Measurements from ENCODE around the gene PIM2.
A peak's percentile ranks its signal among the peaks of the same experiment; 100 is the strongest.

Gene PIM2

GRCh38 chrX:48919360-48919841 is 577 bp upstream of the PIM2 start:
- peaks cover 48% of the 10 kb centered on the region for H3K4me1 ChIP-seq (ENCODE audit: insufficient read depth, low read length, severe bottlenecking)
- H3K27ac ChIP-seq (ENCODE audit: low read depth, low read length, poor library complexity, severe bottlenecking), result peak overlapping the region; percentile 92
- no peaks in the 10 kb centered on the region for H3K9me3 ChIP-seq (ENCODE audit: low read length)
- H3K9ac ChIP-seq (ENCODE audit: low read length), result peak overlapping the region; percentile 56
- H3K36me3 ChIP-seq (ENCODE audit: insufficient read depth, low read length), result peaks cover 48% of the 10 kb centered on the region
- H3F3A ChIP-seq (ENCODE audit: insufficient read depth, low read length), result no peaks in the 10 kb centered on the region
- TF ChIP-seq, protein P1, sequence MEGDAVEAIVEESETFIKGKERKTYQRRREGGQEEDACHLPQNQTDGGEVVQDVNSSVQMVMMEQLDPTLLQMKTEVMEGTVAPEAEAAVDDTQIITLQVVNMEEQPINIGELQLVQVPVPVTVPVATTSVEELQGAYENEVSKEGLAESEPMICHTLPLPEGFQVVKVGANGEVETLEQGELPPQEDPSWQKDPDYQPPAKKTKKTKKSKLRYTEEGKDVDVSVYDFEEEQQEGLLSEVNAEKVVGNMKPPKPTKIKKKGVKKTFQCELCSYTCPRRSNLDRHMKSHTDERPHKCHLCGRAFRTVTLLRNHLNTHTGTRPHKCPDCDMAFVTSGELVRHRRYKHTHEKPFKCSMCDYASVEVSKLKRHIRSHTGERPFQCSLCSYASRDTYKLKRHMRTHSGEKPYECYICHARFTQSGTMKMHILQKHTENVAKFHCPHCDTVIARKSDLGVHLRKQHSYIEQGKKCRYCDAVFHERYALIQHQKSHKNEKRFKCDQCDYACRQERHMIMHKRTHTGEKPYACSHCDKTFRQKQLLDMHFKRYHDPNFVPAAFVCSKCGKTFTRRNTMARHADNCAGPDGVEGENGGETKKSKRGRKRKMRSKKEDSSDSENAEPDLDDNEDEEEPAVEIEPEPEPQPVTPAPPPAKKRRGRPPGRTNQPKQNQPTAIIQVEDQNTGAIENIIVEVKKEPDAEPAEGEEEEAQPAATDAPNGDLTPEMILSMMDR (IDR thresholded peaks at IDR 0.05; ENCODE audit: low read length), result no peak
- TF ChIP-seq EZH2 (IDR thresholded peaks at IDR 0.05; ENCODE audit: borderline replicate concordance, low read length), result no peak
- H3K4me2 ChIP-seq (ENCODE audit: low read length), result peak overlapping the region; percentile 62
- peak overlapping the region; percentile 43 for H3K4me3 ChIP-seq (ENCODE audit: low read depth, low read length, poor library complexity, severe bottlenecking)
- H3K9me2 ChIP-seq (ENCODE audit: low read depth, low read length), result no peaks in the 10 kb centered on the region
- H4K20me1 ChIP-seq (ENCODE audit: insufficient read depth, low read length), result no peaks in the 10 kb centered on the region
- H2AFZ ChIP-seq (ENCODE audit: low read length), result no peak overlapping the region
- no peaks in the 10 kb centered on the region for H3K27me3 ChIP-seq (ENCODE audit: insufficient read depth, low read length)
- H3K79me2 ChIP-seq (ENCODE audit: insufficient read depth, low read length), result peaks cover 15% of the 10 kb centered on the region; the same call in 1 of the 2 replicates

DNA sequence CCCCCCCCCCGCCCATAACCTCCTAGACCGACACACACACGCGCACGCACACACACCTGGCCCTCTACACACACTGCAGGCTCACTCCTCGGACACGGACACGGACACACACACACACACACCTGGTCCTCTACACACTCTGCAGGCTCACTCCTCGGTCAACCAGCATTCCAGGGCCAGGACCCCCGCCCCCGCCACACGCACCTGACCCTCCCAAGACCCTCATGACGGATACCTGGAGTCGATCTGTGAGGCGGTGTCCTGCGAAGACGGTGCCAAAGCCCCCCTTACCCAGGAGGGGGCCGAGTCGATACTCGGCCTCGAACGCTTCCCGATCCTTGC is 552 bp downstream of the PIM2 start:
- H3K9ac ChIP-seq (ENCODE audit: low read length), result peak overlapping the region; percentile 100
- H2AFZ ChIP-seq (ENCODE audit: low read length), result no peak overlapping the region
- H3K9me3 ChIP-seq (ENCODE audit: low read length), result no peaks in the 10 kb centered on the region
- H3K4me1 ChIP-seq (ENCODE audit: insufficient read depth, low read length, severe bottlenecking), result peaks cover 56% of the 10 kb centered on the region
- H3K9me2 ChIP-seq (ENCODE audit: low read depth, low read length), result no peaks in the 10 kb centered on the region
- H3K4me3 ChIP-seq (ENCODE audit: low read depth, low read length, poor library complexity, severe bottlenecking), result peak overlapping the region; percentile 99
- H3K27ac ChIP-seq (ENCODE audit: low read depth, low read length, poor library complexity, severe bottlenecking), result peak overlapping the region; percentile 93
- H3K27me3 ChIP-seq (ENCODE audit: insufficient read depth, low read length), result no peaks in the 10 kb centered on the region
- no peaks in the 10 kb centered on the region for H3F3A ChIP-seq (ENCODE audit: insufficient read depth, low read length)
- peaks cover 15% of the 10 kb centered on the region; the same call in 1 of the 2 replicates for H3K79me2 ChIP-seq (ENCODE audit: insufficient read depth, low read length)
- TF ChIP-seq EZH2 (IDR thresholded peaks at IDR 0.05; ENCODE audit: borderline replicate concordance, low read length), result no peak
- TF ChIP-seq, protein P1 (IDR thresholded peaks at IDR 0.05; ENCODE audit: low read length), result no peak
- H3K36me3 ChIP-seq (ENCODE audit: insufficient read depth, low read length), result peaks cover 59% of the 10 kb centered on the region
- H3K4me2 ChIP-seq (ENCODE audit: low read length), result peak overlapping the region; percentile 75
- no peaks in the 10 kb centered on the region for H4K20me1 ChIP-seq (ENCODE audit: insufficient read depth, low read length)

- H3K9me2 ChIP-seq (ENCODE audit: low read depth, low read length), result no peaks in the 10 kb centered on the region
- 0 out of 2 replicates have a peak, but pooled peaks cover 2% of the 10 kb centered on the region for H3F3A ChIP-seq (ENCODE audit: insufficient read depth, low read length)
- H3K27ac ChIP-seq (ENCODE audit: low read depth, low read length, poor library complexity, severe bottlenecking), result peak overlapping the region; percentile 93
- no peak overlapping the region for H2AFZ ChIP-seq (ENCODE audit: low read length)
- no peaks in the 10 kb centered on the region for H4K20me1 ChIP-seq (ENCODE audit: insufficient read depth, low read length)
- H3K4me3 ChIP-seq (ENCODE audit: low read depth, low read length, poor library complexity, severe bottlenecking), result peak overlapping the region; percentile 99
- H3K9me3 ChIP-seq (ENCODE audit: low read length), result no peaks in the 10 kb centered on the region
- peaks cover 63% of the 10 kb centered on the region for H3K4me1 ChIP-seq (ENCODE audit: insufficient read depth, low read length, severe bottlenecking)
- TF ChIP-seq EZH2 (IDR thresholded peaks at IDR 0.05; ENCODE audit: borderline replicate concordance, low read length), result no peak
- TF ChIP-seq, protein P1 (IDR thresholded peaks at IDR 0.05; ENCODE audit: low read length), result peak; percentile 85
- H3K27me3 ChIP-seq (ENCODE audit: insufficient read depth, low read length), result no peaks in the 10 kb centered on the region
- H3K4me2 ChIP-seq (ENCODE audit: low read length), result peak overlapping the region; percentile 75
- H3K9ac ChIP-seq (ENCODE audit: low read length), result peak overlapping the region; percentile 100
- peaks cover 15% of the 10 kb centered on the region; the same call in 1 of the 2 replicates for H3K79me2 ChIP-seq (ENCODE audit: insufficient read depth, low read length)
- peaks cover 60% of the 10 kb centered on the region for H3K36me3 ChIP-seq (ENCODE audit: insufficient read depth, low read length)
Observed at GRCh38 chrX:48917139-48918001, 1.5 kb downstream of the PIM2 start.

Data from OCI-LY1 (cell line).